ENCODE data around the gene ESR1. TPM values are rescaled to one million over a fixed set of nuclear protein-coding genes. Genes with fewer than 3 reads are reported as not detected.
"Not testable (repeated sequence)": the region's sequence is repeated elsewhere in the genome, so short reads cannot be mapped to it uniquely, and the experiment has no call there.

ESR1 gene
- total RNA-seq, 2 donors from 2014 or later: 0.52 to 4.3 TPM

DNA sequence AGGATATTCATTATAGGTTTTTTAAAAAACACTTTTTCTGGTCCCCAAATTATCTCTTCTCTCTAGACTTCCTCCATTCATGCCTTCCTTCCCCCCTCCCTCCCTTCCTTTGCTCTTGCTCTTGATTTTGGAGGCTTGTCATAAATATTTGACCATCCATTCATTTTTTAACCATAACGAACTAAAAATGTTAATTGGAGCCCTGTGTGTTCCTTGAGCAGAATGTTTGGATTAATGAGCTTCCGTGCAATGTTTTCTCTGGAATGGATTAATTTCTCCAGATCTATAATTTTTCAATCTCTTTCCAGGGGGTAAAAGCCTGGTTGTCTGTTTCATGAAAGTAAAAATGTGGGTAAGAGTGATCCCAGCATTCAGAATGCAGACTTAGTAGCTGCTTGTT lies 155.5 kb downstream of the ESR1 start:
- intact Hi-C loops (cut with DNase I): no loop called here
- H3K36me3 ChIP-seq (replicated peaks in 1 of 2; ENCODE audit: insufficient read depth in 1 of 2, low read depth in 2 of 2): no peaks in the 10 kb centered on the region
- H3K4me3 ChIP-seq: no peak overlapping the region
- TF ChIP-seq, protein P1, sequence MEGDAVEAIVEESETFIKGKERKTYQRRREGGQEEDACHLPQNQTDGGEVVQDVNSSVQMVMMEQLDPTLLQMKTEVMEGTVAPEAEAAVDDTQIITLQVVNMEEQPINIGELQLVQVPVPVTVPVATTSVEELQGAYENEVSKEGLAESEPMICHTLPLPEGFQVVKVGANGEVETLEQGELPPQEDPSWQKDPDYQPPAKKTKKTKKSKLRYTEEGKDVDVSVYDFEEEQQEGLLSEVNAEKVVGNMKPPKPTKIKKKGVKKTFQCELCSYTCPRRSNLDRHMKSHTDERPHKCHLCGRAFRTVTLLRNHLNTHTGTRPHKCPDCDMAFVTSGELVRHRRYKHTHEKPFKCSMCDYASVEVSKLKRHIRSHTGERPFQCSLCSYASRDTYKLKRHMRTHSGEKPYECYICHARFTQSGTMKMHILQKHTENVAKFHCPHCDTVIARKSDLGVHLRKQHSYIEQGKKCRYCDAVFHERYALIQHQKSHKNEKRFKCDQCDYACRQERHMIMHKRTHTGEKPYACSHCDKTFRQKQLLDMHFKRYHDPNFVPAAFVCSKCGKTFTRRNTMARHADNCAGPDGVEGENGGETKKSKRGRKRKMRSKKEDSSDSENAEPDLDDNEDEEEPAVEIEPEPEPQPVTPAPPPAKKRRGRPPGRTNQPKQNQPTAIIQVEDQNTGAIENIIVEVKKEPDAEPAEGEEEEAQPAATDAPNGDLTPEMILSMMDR (IDR thresholded peaks at IDR 0.05): no peak
- TF ChIP-seq POLR2A (IDR thresholded peaks at IDR 0.05): no peak
- no peak for DNase-seq
- H3K9me3 ChIP-seq: no peaks in the 10 kb centered on the region
- H3K27ac ChIP-seq: no peak overlapping the region
- H3K27me3 ChIP-seq: no peaks in the 10 kb centered on the region
- no peak for ATAC-seq
- H3K4me1 ChIP-seq: no peaks in the 10 kb centered on the region
- 30 to 36% methylated on average over 2 of the region's 2 CpGs for WGBS, 2 donors

DNA sequence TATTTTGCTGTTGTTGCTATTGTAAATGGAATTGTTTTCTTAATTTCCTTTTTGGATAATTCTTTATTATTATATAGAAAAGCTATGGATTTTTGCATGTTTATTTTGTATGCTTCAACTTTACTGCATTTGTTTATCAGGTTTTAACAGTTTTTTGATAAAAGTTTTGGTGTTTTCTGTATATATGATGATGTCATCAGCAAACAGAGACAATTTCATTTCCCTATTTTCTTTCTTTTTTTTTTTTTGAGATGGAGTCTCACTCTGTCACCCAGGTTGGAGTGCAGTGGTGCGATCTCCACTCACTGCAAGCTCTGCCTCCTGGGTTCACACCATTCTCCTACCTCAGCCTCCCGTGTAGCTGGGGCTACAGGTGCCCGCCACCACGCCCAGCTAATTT lies 156.9 kb downstream of the ESR1 start:
- H3K27ac ChIP-seq; DNase-seq; H3K36me3 ChIP-seq (replicated peaks in 1 of 2; ENCODE audit: insufficient read depth in 1 of 2, low read depth in 2 of 2); intact Hi-C loops (cut with DNase I); H3K4me3 ChIP-seq; ATAC-seq; H3K9me3 ChIP-seq; H3K4me1 ChIP-seq; H3K27me3 ChIP-seq: not testable (repeated sequence)
- WGBS, 2 donors: 78 to 86% methylated on average over 4 of the region's 4 CpGs

DNA sequence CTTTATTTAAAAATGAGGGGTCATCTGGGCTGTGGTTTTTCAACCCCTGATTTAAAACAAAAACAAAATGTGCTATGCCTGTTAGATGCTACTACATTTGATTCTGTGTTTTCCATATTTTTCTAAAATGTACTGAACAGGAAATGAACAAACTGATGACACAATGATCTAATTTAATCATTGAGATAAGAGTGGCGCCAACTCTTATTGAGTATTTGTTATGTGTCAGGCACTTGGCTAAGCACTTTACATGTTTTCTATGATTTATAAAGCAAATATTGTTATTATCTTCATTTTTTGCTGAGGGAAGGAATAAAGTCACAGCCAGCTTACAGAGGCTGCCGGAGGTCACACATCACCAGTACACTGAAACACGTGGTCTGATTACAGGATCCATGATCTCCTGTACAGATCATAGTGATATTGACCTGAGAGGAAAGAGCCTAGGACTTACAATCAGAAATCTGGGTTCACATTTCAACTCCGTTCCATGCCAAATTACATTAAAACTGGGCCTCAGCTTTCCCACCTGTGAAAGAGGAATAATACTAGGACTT lies 166.7 kb downstream of the ESR1 start:
- Histone ChIP-seq H3K27me3 (no peaks in the 10 kb centered on the region), H3K27ac (no peak overlapping the region), H3K4me3 (no peak overlapping the region), H3K36me3 (replicated peaks in 1 of 2; ENCODE audit: insufficient read depth in 1 of 2, low read depth in 2 of 2) (no peaks in the 10 kb centered on the region), H3K9me3 (no peaks in the 10 kb centered on the region), H3K4me1 (no peaks in the 10 kb centered on the region)
- 46 to 53% methylated on average over 4 of the region's 4 CpGs for WGBS, 2 donors
- intact Hi-C loops (cut with DNase I): no loop called here
- ATAC-seq (no peak), DNase-seq (no peak)
- TF ChIP-seq POLR2A (IDR thresholded peaks at IDR 0.05): no peak
- TF ChIP-seq, protein P1 (IDR thresholded peaks at IDR 0.05): no peak

DNA sequence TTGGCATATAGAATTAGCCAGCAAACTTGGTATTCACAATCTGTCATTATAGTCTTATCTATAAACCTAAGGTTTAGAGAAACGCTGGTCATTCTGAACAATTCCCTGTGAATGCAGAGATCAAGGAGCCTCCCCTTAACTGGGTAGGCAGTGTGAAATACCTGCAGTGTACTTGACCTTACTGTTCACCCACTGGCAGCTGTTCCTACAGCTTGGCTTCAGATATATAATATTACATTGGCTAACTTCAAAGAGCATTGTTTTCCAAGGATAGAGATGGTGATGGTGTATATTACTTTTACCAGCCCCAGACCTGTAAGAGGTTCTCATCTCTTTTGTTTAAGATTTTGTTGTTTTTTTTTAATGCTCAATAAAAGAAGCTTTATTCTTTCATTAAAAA lies 168.3 kb downstream of the ESR1 start:
- Histone ChIP-seq H3K4me3 (no peak overlapping the region), H3K9me3 (no peaks in the 10 kb centered on the region), H3K27me3 (no peaks in the 10 kb centered on the region), H3K4me1 (no peaks in the 10 kb centered on the region), H3K27ac (no peak overlapping the region), H3K36me3 (replicated peaks in 1 of 2; ENCODE audit: insufficient read depth in 1 of 2, low read depth in 2 of 2) (no peaks in the 10 kb centered on the region)
- intact Hi-C loops (cut with DNase I): no loop called here
- ATAC-seq (no peak), DNase-seq (no peak)
- WGBS, 2 donors: 45 to 79% methylated on average over 1 of the region's 1 CpG
- TF ChIP-seq, protein P1 (IDR thresholded peaks at IDR 0.05): no peak
- no peak for TF ChIP-seq POLR2A (IDR thresholded peaks at IDR 0.05)

DNA sequence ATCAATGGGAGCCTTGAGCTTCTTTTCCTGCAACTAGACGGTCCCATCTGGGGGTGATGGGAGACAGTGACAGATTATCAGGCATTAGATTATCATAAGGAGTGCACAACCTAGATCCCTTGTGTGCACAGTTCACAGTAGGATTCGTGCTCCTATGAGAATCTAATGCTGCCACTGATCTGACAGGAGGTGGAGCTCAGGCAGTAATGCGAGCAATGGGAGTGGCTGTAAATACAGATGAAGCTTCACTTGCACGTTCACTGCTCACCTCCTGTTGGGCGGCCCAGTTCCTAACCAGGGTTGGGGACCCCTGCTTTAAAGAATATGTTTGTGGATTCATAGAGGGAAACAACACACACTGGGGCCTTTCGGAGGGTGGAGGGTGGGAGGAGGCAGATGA lies 180.7 kb downstream of the ESR1 start:
- H3K4me3 ChIP-seq; H3K27ac ChIP-seq; H3K4me1 ChIP-seq; intact Hi-C loops (cut with DNase I); DNase-seq; H3K36me3 ChIP-seq (replicated peaks in 1 of 2; ENCODE audit: insufficient read depth in 1 of 2, low read depth in 2 of 2); ATAC-seq; H3K9me3 ChIP-seq; H3K27me3 ChIP-seq: not testable (repeated sequence)
- WGBS, 2 donors: 31 to 36% methylated on average over 6 of the region's 6 CpGs

DNA sequence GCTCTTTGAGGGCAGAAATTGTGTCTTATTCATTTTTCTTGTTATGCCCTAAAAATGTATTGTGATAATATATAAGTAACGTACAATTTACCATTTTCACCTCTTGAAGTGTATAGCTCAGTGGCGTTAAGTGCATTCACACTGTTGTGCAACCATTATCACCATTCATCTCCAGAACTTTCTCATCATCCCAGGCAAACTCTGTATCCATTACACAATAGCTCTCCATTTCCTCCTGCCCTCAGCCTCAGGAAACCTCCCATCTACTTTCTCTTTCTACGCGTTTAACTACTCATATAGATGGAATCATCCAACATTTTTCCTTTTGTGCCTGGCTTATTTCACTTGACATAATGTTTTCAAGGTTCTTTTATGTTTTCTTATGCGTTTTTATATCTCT lies 184.6 kb downstream of the ESR1 start:
- DNase-seq (no peak), ATAC-seq (no peak)
- peaks cover 5% of the 10 kb centered on the region for H3K4me1 ChIP-seq
- H3K27ac ChIP-seq: no peak overlapping the region
- H3K27me3 ChIP-seq: no peaks in the 10 kb centered on the region
- H3K4me3 ChIP-seq: no peak overlapping the region
- WGBS, 2 donors: 61 to 71% methylated on average over 5 of the region's 5 CpGs
- H3K36me3 ChIP-seq (replicated peaks in 1 of 2; ENCODE audit: insufficient read depth in 1 of 2, low read depth in 2 of 2): no peaks in the 10 kb centered on the region
- no peaks in the 10 kb centered on the region for H3K9me3 ChIP-seq
- intact Hi-C loops (cut with DNase I): no loop called here
- no peak for TF ChIP-seq POLR2A (IDR thresholded peaks at IDR 0.05)
- TF ChIP-seq, protein P1 (IDR thresholded peaks at IDR 0.05): no peak
